B cell (primary cell): Measurements from ENCODE around the gene ZNF19.

ENCODE experiments used
- EZH2 ChIP-seq: IDR thresholded peaks from 2 replicates; pipeline ENCODE4 v1.6.1; 2012; ENCODE audit warnings: borderline replicate concordance, low read depth, mild to moderate bottlenecking, moderate library complexity, low read length; ENCODE audit not compliant: insufficient read depth, poor library complexity, severe bottlenecking
- TF ChIP-seq, protein P1 (sequence below): fragments of 200-600 bp; IDR thresholded peaks from one replicate; pipeline ENCODE4 v1.8.0; 2022; ENCODE audit warnings: antibody characterized with exemption, mild to moderate bottlenecking

GRCh38 chr16:71441348-71442050 lies 47.6 kb downstream of the ZNF19 start:
- TF ChIP-seq, protein P1, sequence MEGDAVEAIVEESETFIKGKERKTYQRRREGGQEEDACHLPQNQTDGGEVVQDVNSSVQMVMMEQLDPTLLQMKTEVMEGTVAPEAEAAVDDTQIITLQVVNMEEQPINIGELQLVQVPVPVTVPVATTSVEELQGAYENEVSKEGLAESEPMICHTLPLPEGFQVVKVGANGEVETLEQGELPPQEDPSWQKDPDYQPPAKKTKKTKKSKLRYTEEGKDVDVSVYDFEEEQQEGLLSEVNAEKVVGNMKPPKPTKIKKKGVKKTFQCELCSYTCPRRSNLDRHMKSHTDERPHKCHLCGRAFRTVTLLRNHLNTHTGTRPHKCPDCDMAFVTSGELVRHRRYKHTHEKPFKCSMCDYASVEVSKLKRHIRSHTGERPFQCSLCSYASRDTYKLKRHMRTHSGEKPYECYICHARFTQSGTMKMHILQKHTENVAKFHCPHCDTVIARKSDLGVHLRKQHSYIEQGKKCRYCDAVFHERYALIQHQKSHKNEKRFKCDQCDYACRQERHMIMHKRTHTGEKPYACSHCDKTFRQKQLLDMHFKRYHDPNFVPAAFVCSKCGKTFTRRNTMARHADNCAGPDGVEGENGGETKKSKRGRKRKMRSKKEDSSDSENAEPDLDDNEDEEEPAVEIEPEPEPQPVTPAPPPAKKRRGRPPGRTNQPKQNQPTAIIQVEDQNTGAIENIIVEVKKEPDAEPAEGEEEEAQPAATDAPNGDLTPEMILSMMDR: peak; percentile 31
- no peak for TF ChIP-seq EZH2
